A673 (cell line): ENCODE data around the gene CDH23.

Experiments used
- CTCF ChIP-seq: fragments of 300-800, 200-600 bp; sonication (generic); conservative IDR thresholded peaks from 2 replicates; pipeline ENCODE4 v1.5.1; 2017; ENCODE audit warnings: low read depth, mild to moderate bottlenecking, antibody characterized with exemption, low read length, moderate library complexity, mixed read lengths
- EZH2 ChIP-seq: fragments of 200-600 bp; sonication (generic); IDR thresholded peaks from 2 replicates; pipeline ENCODE4 v1.6.1; 2017; ENCODE audit warnings: borderline replicate concordance, low read depth, mild to moderate bottlenecking, mixed read lengths, antibody characterized with exemption, low read length; ENCODE audit not compliant: poor library complexity, severe bottlenecking

GRCh38 chr10:71645185-71645584 is 248.5 kb downstream of the CDH23 start:
- TF ChIP-seq CTCF: no peak
- TF ChIP-seq EZH2: no peak
